HepG2 (cell line): ENCODE measurements around the gene MYOF.

Experiments
- BRD4 ChIP-seq: sonication (generic); formaldehyde crosslinking; IDR thresholded peaks from 2 replicates; pipeline ENCODE4 v1.4.0; 2020; ENCODE audit warnings: missing genetic modification reagents
- CTCF ChIP-seq: sonication (generic); formaldehyde crosslinking; IDR thresholded peaks from 2 replicates; pipeline ENCODE4 v1.5.0; 2020; ENCODE audit warnings: mild to moderate bottlenecking, missing genetic modification reagents, moderate library complexity
- GABPA ChIP-seq, 2 experiments: IDR thresholded peaks; 2 replicates each; pipeline ENCODE4 v1.6.1; 2011 to 2016; ENCODE audit warnings: low read depth in 2 of 2, low read length in 1 of 2, missing biosample characterization in 1 of 2, missing genetic modification characterization in 1 of 2
- HMG20B ChIP-seq: conservative IDR thresholded peaks from 2 replicates; pipeline ENCODE4 v1.6.1; 2016; ENCODE audit warnings: missing genetic modification reagents, missing compliant biosample characterization
- PRDM15 ChIP-seq: sonication (generic); formaldehyde crosslinking; IDR thresholded peaks from 2 replicates; pipeline ENCODE4 v1.4.0; 2020; ENCODE audit warnings: missing genetic modification reagents
- RFXANK ChIP-seq: IDR thresholded peaks from 2 replicates; pipeline ENCODE4 v1.6.1; 2016
- TMF1 ChIP-seq: sonication (generic); formaldehyde crosslinking; IDR thresholded peaks from 2 replicates; pipeline ENCODE4 v1.8.1; 2022; ENCODE audit warnings: low read depth, missing genetic modification reagents
- TF ChIP-seq, protein P1 (sequence below), 2 experiments: IDR thresholded peaks; 2 replicates each; pipeline ENCODE4 v1.6.1; 2011 to 2012; ENCODE audit warnings: low read length in 2 of 2, borderline replicate concordance in 1 of 2, low read depth in 1 of 2, mild to moderate bottlenecking in 1 of 2, moderate library complexity in 1 of 2
- TF ChIP-seq, protein P2 (sequence below): sonication (generic); formaldehyde crosslinking; IDR thresholded peaks from 2 replicates; pipeline ENCODE4 v1.4.0; 2020; ENCODE audit warnings: missing genetic modification reagents

DNA sequence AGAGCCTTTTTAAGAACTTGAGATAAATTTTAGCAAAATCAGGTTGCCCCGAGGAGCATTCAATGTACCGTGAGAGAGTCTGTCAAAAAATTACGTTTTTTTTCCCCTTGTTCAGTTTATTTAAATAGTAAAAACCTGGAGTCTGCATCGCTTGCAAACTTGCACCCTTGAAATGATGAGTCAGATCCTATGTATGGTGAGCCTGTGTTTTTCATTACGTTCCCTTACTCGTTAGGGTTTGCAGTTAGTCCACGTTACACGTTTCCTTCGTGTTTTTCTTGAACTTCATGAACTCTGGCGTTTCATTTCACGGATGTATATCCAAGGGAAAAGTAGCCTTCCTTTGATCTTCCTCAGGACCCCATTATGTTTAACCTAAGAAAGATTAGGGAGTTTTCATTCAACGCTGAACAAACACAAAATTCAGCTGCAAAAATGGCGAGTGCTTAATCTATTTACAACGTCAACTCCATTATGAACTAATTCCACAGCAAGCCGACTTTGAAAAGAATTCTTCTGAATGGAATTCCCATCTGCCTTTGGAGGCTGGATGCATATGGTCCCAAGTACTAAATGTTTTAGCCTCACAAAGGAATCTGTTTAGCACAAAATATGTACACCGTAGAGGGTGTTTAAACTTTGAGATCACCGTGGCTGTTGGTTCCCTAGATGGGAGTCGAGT lies 182.4 kb downstream of the MYOF start:
- TF ChIP-seq, protein P1, sequence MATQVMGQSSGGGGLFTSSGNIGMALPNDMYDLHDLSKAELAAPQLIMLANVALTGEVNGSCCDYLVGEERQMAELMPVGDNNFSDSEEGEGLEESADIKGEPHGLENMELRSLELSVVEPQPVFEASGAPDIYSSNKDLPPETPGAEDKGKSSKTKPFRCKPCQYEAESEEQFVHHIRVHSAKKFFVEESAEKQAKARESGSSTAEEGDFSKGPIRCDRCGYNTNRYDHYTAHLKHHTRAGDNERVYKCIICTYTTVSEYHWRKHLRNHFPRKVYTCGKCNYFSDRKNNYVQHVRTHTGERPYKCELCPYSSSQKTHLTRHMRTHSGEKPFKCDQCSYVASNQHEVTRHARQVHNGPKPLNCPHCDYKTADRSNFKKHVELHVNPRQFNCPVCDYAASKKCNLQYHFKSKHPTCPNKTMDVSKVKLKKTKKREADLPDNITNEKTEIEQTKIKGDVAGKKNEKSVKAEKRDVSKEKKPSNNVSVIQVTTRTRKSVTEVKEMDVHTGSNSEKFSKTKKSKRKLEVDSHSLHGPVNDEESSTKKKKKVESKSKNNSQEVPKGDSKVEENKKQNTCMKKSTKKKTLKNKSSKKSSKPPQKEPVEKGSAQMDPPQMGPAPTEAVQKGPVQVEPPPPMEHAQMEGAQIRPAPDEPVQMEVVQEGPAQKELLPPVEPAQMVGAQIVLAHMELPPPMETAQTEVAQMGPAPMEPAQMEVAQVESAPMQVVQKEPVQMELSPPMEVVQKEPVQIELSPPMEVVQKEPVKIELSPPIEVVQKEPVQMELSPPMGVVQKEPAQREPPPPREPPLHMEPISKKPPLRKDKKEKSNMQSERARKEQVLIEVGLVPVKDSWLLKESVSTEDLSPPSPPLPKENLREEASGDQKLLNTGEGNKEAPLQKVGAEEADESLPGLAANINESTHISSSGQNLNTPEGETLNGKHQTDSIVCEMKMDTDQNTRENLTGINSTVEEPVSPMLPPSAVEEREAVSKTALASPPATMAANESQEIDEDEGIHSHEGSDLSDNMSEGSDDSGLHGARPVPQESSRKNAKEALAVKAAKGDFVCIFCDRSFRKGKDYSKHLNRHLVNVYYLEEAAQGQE (IDR thresholded peaks at IDR 0.05; ENCODE audit: borderline replicate concordance in 1 of 2, low read depth in 1 of 2, low read length in 2 of 2) = no peak
- TF ChIP-seq PRDM15 (CRISPR knock-in tag) (no peak), HMG20B (CRISPR knock-in tag) (no peak), RFXANK (no peak), GABPA (IDR thresholded peaks at IDR 0.05; ENCODE audit: low read depth, low read length) (no peak), GABPA (CRISPR knock-in tag; IDR thresholded peaks at IDR 0.05; ENCODE audit: low read depth) (no peak), BRD4 (CRISPR knock-in tag) (no peak), TMF1 (no peak), CTCF (CRISPR knock-in tag) (no peak)
- TF ChIP-seq, protein P2, sequence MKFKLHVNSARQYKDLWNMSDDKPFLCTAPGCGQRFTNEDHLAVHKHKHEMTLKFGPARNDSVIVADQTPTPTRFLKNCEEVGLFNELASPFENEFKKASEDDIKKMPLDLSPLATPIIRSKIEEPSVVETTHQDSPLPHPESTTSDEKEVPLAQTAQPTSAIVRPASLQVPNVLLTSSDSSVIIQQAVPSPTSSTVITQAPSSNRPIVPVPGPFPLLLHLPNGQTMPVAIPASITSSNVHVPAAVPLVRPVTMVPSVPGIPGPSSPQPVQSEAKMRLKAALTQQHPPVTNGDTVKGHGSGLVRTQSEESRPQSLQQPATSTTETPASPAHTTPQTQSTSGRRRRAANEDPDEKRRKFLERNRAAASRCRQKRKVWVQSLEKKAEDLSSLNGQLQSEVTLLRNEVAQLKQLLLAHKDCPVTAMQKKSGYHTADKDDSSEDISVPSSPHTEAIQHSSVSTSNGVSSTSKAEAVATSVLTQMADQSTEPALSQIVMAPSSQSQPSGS (CRISPR knock-in tag) = no peak
